ENCODE measurements around the gene PTCD2.

DNA sequence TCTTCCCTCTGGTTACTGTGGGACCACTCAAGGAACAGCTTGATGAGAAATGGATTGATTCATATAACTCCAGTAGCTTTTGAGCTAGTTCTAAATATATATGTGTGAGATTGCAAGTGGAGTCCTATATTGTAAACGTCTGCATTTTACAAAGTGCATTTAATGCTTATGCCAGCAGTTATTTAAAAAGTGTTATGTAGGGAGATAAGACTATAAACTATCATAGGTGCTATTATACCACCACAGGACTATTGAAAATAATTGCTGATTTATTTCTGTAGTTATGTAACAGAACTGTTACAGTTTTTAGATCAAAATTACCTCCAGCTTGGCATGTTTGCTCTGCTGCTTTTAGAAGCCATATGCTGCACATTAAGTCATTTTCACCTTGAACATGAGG is 36.2 kb downstream of the PTCD2 start:
- TF ChIP-seq EZH2 (IDR thresholded peaks at IDR 0.05; ENCODE audit: low read length, missing control alignments), result no peak
- TF ChIP-seq, protein P1, sequence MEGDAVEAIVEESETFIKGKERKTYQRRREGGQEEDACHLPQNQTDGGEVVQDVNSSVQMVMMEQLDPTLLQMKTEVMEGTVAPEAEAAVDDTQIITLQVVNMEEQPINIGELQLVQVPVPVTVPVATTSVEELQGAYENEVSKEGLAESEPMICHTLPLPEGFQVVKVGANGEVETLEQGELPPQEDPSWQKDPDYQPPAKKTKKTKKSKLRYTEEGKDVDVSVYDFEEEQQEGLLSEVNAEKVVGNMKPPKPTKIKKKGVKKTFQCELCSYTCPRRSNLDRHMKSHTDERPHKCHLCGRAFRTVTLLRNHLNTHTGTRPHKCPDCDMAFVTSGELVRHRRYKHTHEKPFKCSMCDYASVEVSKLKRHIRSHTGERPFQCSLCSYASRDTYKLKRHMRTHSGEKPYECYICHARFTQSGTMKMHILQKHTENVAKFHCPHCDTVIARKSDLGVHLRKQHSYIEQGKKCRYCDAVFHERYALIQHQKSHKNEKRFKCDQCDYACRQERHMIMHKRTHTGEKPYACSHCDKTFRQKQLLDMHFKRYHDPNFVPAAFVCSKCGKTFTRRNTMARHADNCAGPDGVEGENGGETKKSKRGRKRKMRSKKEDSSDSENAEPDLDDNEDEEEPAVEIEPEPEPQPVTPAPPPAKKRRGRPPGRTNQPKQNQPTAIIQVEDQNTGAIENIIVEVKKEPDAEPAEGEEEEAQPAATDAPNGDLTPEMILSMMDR (conservative IDR thresholded peaks at IDR 0.05 in 1 of 2, IDR thresholded peaks at IDR 0.05 in 1 of 2; ENCODE audit: low read depth in 1 of 2, low read length in 2 of 2), result no peak
